IMR-90 (cell line): ENCODE results near the gene ATP2B2.

Experiments
- BHLHE40 ChIP-seq: fragments of 150-350 bp; IDR thresholded peaks from 2 replicates; pipeline ENCODE4 v1.6.1; 2016; ENCODE audit warnings: mild to moderate bottlenecking, low read depth, low read length
- CTCF ChIP-seq: conservative IDR thresholded peaks from 2 replicates; pipeline ENCODE4 v1.5.1; 2012; ENCODE audit warnings: mild to moderate bottlenecking, low read depth, low read length, improper control_type of control experiment
- MXI1 ChIP-seq: IDR thresholded peaks from 2 replicates; pipeline ENCODE4 v1.6.1; 2012; ENCODE audit warnings: low read depth, mild to moderate bottlenecking, low read length, moderate library complexity, borderline replicate concordance
- RFX5 ChIP-seq: IDR thresholded peaks from 2 replicates; pipeline ENCODE4 v1.8.0; 2012; ENCODE audit warnings: low read depth, mild to moderate bottlenecking, low read length, moderate library complexity

GRCh38 chr3:10303105-10303504 lies 202.3 kb downstream of the ATP2B2 start:
- TF ChIP-seq CTCF = no peak
- no peak for TF ChIP-seq MXI1
- TF ChIP-seq RFX5 = no peak
- no peak for TF ChIP-seq BHLHE40
